GM23338 (cell line): ENCODE measurements around the gene SARM1.

Source experiments
- CREB1 ChIP-seq: fragments of 250-450 bp; sonication (Bioruptor Pico); IDR thresholded peaks from 2 replicates; pipeline ENCODE4 v1.5.0; 2020; ENCODE audit warnings: low read depth, mild to moderate bottlenecking, moderate library complexity
- EZH2 ChIP-seq: fragments of 200-600 bp; sonication (generic); IDR thresholded peaks from one replicate; pipeline ENCODE4 v1.8.0; 2017; ENCODE audit warnings: antibody characterized with exemption, mild to moderate bottlenecking, low read depth; ENCODE audit not compliant: unreplicated experiment
- EZH2phosphoT487 ChIP-seq: fragments of 200-600 bp; sonication (generic); IDR thresholded peaks from one replicate; pipeline ENCODE4 v1.8.1; 2018; ENCODE audit warnings: antibody characterized with exemption; ENCODE audit not compliant: unreplicated experiment
- JUNB ChIP-seq: IDR thresholded peaks from one replicate; pipeline ENCODE4 v1.6.1; 2016; ENCODE audit warnings: antibody characterized with exemption; ENCODE audit not compliant: unreplicated experiment
- POLR2AphosphoS5 ChIP-seq: IDR thresholded peaks from 2 replicates; pipeline ENCODE4 v1.6.1; 2016; ENCODE audit warnings: antibody characterized with exemption, low read depth
- REST ChIP-seq: IDR thresholded peaks from one replicate; pipeline ENCODE4 v1.6.1; 2018; ENCODE audit warnings: antibody characterized with exemption; ENCODE audit not compliant: unreplicated experiment
- TF ChIP-seq, protein P1 (sequence below), 2 experiments: fragments of 200-600 bp in 1 of 2; sonication (generic) in 1 of 2; conservative IDR thresholded peaks; 2 replicates each; pipeline versions ENCODE4 v1.5.1 to v1.6.1; 2016 to 2017; ENCODE audit warnings: antibody characterized with exemption in 2 of 2, low read depth in 2 of 2, mild to moderate bottlenecking in 2 of 2, moderate library complexity in 1 of 2

- TF ChIP-seq REST (no peak), POLR2AphosphoS5 (peak; percentile 82), EZH2 (no peak), JUNB (no peak), EZH2phosphoT487 (no peak), CREB1 (CRISPR knock-in tag) (no peak)
- TF ChIP-seq, protein P1, sequence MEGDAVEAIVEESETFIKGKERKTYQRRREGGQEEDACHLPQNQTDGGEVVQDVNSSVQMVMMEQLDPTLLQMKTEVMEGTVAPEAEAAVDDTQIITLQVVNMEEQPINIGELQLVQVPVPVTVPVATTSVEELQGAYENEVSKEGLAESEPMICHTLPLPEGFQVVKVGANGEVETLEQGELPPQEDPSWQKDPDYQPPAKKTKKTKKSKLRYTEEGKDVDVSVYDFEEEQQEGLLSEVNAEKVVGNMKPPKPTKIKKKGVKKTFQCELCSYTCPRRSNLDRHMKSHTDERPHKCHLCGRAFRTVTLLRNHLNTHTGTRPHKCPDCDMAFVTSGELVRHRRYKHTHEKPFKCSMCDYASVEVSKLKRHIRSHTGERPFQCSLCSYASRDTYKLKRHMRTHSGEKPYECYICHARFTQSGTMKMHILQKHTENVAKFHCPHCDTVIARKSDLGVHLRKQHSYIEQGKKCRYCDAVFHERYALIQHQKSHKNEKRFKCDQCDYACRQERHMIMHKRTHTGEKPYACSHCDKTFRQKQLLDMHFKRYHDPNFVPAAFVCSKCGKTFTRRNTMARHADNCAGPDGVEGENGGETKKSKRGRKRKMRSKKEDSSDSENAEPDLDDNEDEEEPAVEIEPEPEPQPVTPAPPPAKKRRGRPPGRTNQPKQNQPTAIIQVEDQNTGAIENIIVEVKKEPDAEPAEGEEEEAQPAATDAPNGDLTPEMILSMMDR (conservative IDR thresholded peaks at IDR 0.05; ENCODE audit: low read depth in 2 of 2) = no peak
Observed at GRCh38 chr17:28405632-28406472, 34.4 kb downstream of the SARM1 start, which contains the start of gene SLC46A1.
